GM12875 (cell line): Measurements from ENCODE around the gene MYO1D.

Source experiments
- H3K4me3 ChIP-seq: one replicate; pipeline ENCODE4 v1.5.1; 2011; ENCODE audit warnings: low read depth, low read length, control low read depth
- CTCF ChIP-seq: IDR thresholded peaks from 2 replicates; pipeline ENCODE4 v1.5.1; 2011; ENCODE audit warnings: low read depth, mild to moderate bottlenecking, control low read depth, inconsistent platforms, low read length, moderate library complexity, borderline replicate concordance; ENCODE audit not compliant: insufficient read depth

MYO1D gene

GRCh38 chr17:32846143-32846542 is 30.8 kb downstream of the MYO1D start:
- no peak for TF ChIP-seq CTCF
- no peak overlapping the region for H3K4me3 ChIP-seq

GRCh38 chr17:32840241-32840640 is 36.7 kb downstream of the MYO1D start:
- H3K4me3 ChIP-seq, result no peak overlapping the region
- TF ChIP-seq CTCF, result no peak

GRCh38 chr17:32836527-32836926 is 40.4 kb downstream of the MYO1D start:
- no peak overlapping the region for H3K4me3 ChIP-seq
- no peak for TF ChIP-seq CTCF

- no peak for TF ChIP-seq CTCF
- H3K4me3 ChIP-seq, result peak overlapping the region; percentile 8
Observed at GRCh38 chr17:32835291-32835761, 41.6 kb downstream of the MYO1D start.

- no peak for TF ChIP-seq CTCF
- no peak overlapping the region for H3K4me3 ChIP-seq
Observed at GRCh38 chr17:32834104-32834503, 42.8 kb downstream of the MYO1D start.

GRCh38 chr17:32833526-32833925 is 43.4 kb downstream of the MYO1D start:
- no peak for TF ChIP-seq CTCF
- no peak overlapping the region for H3K4me3 ChIP-seq

- TF ChIP-seq CTCF, result no peak
Observed at GRCh38 chr17:32833076-32833475, 43.8 kb downstream of the MYO1D start.

More at GRCh38 chr17:32833076-32833475, 43.8 kb downstream of the MYO1D start:
- no peak overlapping the region for H3K4me3 ChIP-seq
